Loucy (cell line): ENCODE data around the gene MPL.

ENCODE experiments used
- H2AFZ ChIP-seq: fragments of 200-600 bp; sonication (generic); 2 replicates; pipeline ENCODE4 v1.6.0; 2016; ENCODE audit warnings: antibody characterized with exemption, mild to moderate bottlenecking, low read length, moderate library complexity
- H3F3A ChIP-seq: fragments of 200-600 bp; 2 replicates; pipeline ENCODE4 v1.6.0; 2016; ENCODE audit warnings: antibody characterized with exemption, low read depth, mild to moderate bottlenecking
- H3K27me3 ChIP-seq: fragments of 200-600 bp; sonication (generic); 2 replicates; pipeline ENCODE4 v1.6.1; 2014; ENCODE audit warnings: low read length, mild to moderate bottlenecking; ENCODE audit not compliant: insufficient read depth, poor library complexity, severe bottlenecking
- H3K36me3 ChIP-seq: fragments of 200-600 bp; sonication (generic); 2 replicates; pipeline ENCODE4 v1.6.1; 2016; ENCODE audit warnings: low read length; ENCODE audit not compliant: insufficient read depth
- H3K4me1 ChIP-seq: fragments of 200-600 bp; sonication (generic); 2 replicates; pipeline ENCODE4 v1.5.1; 2014; ENCODE audit warnings: low read length, mild to moderate bottlenecking; ENCODE audit not compliant: insufficient read depth, poor library complexity, severe bottlenecking
- H3K4me2 ChIP-seq: fragments of 200-600 bp; sonication (generic); 2 replicates; pipeline ENCODE4 v1.6.0; 2014; ENCODE audit warnings: antibody characterized with exemption, low read length, low read depth, mild to moderate bottlenecking; ENCODE audit not compliant: poor library complexity, severe bottlenecking
- H3K4me3 ChIP-seq: fragments of 200-600 bp; sonication (generic); 2 replicates; pipeline ENCODE4 v1.5.1; 2014; ENCODE audit warnings: low read length, mild to moderate bottlenecking, mixed read lengths; ENCODE audit not compliant: poor library complexity, severe bottlenecking
- H3K79me2 ChIP-seq: fragments of 200-600 bp; sonication (generic); 2 replicates; pipeline ENCODE4 v1.6.1; 2014; ENCODE audit warnings: low read length; ENCODE audit not compliant: insufficient read depth
- H3K9ac ChIP-seq: fragments of 200-600 bp; sonication (generic); 2 replicates; pipeline ENCODE4 v1.6.0; 2014; ENCODE audit warnings: mild to moderate bottlenecking, low read depth, low read length, moderate library complexity; ENCODE audit not compliant: poor library complexity, severe bottlenecking
- H3K9me2 ChIP-seq: fragments of 200-600 bp; sonication (generic); replicated peaks from 2 replicates; pipeline ENCODE4 v1.6.1; 2016; ENCODE audit warnings: low read depth, low read length, mixed read lengths
- H3K9me3 ChIP-seq: fragments of 200-600 bp; sonication (generic); 2 replicates; pipeline ENCODE4 v1.6.1; 2014; ENCODE audit warnings: mild to moderate bottlenecking, antibody characterized with exemption, low read length, low read depth; ENCODE audit not compliant: insufficient read depth
- H4K20me1 ChIP-seq: fragments of 200-600 bp; sonication (generic); 2 replicates; pipeline ENCODE4 v1.6.0; 2014; ENCODE audit warnings: antibody characterized with exemption, low read length, mild to moderate bottlenecking; ENCODE audit not compliant: insufficient read depth, poor library complexity, severe bottlenecking
- EZH2phosphoT487 ChIP-seq: fragments of 200-600 bp; IDR thresholded peaks from 2 replicates; pipeline ENCODE4 v1.6.1; 2018; ENCODE audit warnings: antibody characterized with exemption, mild to moderate bottlenecking, moderate library complexity, borderline replicate concordance
- TF ChIP-seq, protein P1 (sequence below): fragments of 200-600 bp; sonication (generic); conservative IDR thresholded peaks from 2 replicates; pipeline ENCODE4 v1.5.1; 2014; ENCODE audit warnings: mild to moderate bottlenecking, antibody characterized with exemption, low read length

Gene MPL

GRCh38 chr1:43366179-43366578 lies 28.6 kb downstream of the MPL start:
- Histone ChIP-seq H2AFZ (no peak overlapping the region), H3K27me3 (no peaks in the 10 kb centered on the region), H3K4me2 (peak overlapping the region; percentile 83), H3K9me3 (no peaks in the 10 kb centered on the region), H3K4me3 (peak overlapping the region; percentile 95), H3K36me3 (peaks cover 34% of the 10 kb centered on the region), H3F3A (0 out of 2 replicates have a peak, but pooled peaks cover 2% of the 10 kb centered on the region), H3K79me2 (peaks cover 54% of the 10 kb centered on the region), H3K9ac (peak overlapping the region; percentile 92), H3K4me1 (peaks cover 31% of the 10 kb centered on the region), H3K9me2 (no peaks in the 10 kb centered on the region), H4K20me1 (peaks cover 27% of the 10 kb centered on the region)
- TF ChIP-seq, protein P1, sequence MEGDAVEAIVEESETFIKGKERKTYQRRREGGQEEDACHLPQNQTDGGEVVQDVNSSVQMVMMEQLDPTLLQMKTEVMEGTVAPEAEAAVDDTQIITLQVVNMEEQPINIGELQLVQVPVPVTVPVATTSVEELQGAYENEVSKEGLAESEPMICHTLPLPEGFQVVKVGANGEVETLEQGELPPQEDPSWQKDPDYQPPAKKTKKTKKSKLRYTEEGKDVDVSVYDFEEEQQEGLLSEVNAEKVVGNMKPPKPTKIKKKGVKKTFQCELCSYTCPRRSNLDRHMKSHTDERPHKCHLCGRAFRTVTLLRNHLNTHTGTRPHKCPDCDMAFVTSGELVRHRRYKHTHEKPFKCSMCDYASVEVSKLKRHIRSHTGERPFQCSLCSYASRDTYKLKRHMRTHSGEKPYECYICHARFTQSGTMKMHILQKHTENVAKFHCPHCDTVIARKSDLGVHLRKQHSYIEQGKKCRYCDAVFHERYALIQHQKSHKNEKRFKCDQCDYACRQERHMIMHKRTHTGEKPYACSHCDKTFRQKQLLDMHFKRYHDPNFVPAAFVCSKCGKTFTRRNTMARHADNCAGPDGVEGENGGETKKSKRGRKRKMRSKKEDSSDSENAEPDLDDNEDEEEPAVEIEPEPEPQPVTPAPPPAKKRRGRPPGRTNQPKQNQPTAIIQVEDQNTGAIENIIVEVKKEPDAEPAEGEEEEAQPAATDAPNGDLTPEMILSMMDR = no peak
- TF ChIP-seq EZH2phosphoT487 = no peak

DNA sequence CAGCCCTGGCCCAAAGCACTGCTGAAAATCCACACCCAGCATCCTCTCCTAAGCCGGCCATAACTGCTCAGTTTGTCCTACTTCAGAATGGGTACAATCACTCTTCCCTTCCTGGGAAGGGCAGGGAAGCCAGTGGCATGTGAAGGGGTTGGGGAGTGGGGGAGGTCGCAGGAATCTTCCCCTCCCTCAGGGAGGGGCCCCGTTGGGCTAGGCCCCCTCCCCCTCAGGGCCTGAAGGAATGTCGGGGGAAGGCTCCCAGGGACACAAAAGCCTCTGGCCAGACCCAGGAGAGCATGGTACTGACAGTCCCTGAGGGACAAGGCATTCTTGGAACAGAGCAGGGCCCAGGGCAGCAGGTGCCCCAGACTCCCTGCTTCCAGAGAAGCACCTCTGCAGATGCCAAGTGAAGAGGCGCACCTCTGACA lies 29.0 kb downstream of the MPL start:
- no peaks in the 10 kb centered on the region for H3K9me3 ChIP-seq
- 0 out of 2 replicates have a peak, but pooled peaks cover 2% of the 10 kb centered on the region for H3F3A ChIP-seq
- peak overlapping the region; percentile 95 for H3K4me3 ChIP-seq
- peaks cover 50% of the 10 kb centered on the region for H3K79me2 ChIP-seq
- H3K36me3 ChIP-seq = peaks cover 30% of the 10 kb centered on the region
- no peaks in the 10 kb centered on the region for H3K27me3 ChIP-seq
- H3K4me2 ChIP-seq = peak overlapping the region; percentile 83
- peaks cover 27% of the 10 kb centered on the region for H3K4me1 ChIP-seq
- H3K9ac ChIP-seq = peak overlapping the region; percentile 92
- H4K20me1 ChIP-seq = peaks cover 22% of the 10 kb centered on the region
- no peak overlapping the region for H2AFZ ChIP-seq
- TF ChIP-seq, protein P1 = no peak
- TF ChIP-seq EZH2phosphoT487 = no peak
- no peaks in the 10 kb centered on the region for H3K9me2 ChIP-seq

DNA sequence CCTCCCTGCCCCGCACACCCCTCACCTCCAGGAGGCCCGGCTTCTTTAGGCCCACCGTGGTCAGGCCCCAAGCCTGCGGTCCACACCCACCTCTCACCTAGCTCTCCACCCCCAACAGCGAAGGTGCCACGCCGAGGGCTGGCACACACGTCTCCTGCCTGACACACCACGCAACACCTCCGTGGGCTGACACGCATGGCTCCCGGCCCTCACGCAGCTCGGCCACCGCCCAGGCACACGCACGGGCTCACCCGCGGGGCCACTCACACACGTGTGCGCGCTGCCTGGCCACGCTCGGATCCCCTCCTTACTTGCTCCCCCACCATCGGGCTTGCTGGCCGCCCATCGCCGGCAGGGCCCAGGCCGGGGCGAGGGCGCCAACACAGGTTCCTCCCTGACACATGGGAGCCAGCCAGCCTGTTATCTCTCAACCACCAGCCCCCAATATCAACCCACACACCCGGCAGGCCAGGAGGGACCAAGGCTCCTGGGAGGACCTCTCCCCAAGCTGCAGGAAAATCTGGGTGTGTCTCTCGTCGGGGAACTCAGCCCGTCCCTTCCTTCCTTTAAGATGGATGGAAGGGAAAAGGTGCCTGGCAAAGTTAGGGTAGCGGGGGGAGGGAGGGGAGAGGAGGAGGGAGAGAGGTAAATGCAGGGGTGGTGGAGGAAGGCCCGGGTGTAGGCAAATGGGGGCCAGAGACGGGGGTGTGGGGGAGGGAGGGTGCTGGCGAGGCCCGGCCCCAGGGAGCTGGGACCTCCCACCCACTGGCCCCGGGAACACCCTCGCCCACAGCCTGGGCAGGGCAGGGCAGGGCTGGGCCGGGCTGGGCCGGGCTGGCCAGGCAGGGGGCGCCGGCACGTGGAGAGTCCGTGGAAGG lies 29.6 kb downstream of the MPL start:
- Histone ChIP-seq H3K9me3 (no peaks in the 10 kb centered on the region), H3K4me2 (peak overlapping the region; percentile 83), H2AFZ (peak overlapping the region; percentile 79), H3K4me1 (peaks cover 23% of the 10 kb centered on the region), H3K4me3 (peak overlapping the region; percentile 95), H4K20me1 (peaks cover 20% of the 10 kb centered on the region), H3K9me2 (no peaks in the 10 kb centered on the region), H3K9ac (peak overlapping the region; percentile 92), H3K36me3 (peaks cover 24% of the 10 kb centered on the region; the same call in 1 of the 2 replicates), H3F3A (0 out of 2 replicates have a peak, but pooled peaks cover 2% of the 10 kb centered on the region), H3K79me2 (peaks cover 44% of the 10 kb centered on the region), H3K27me3 (no peaks in the 10 kb centered on the region)
- TF ChIP-seq EZH2phosphoT487 = no peak
- TF ChIP-seq, protein P1 = no peak
